A549 (cell line): ENCODE measurements around the gene MYRFL.

Source experiments
- CTCF ChIP-seq: fragments of >200 bp; sonication (Bioruptor Twin); formaldehyde crosslinking; IDR thresholded peaks from 3 replicates; pipeline ENCODE4 v1.5.1; 2016
- ESRRA ChIP-seq: fragments of 150-350 bp; IDR thresholded peaks from 2 replicates; pipeline ENCODE4 v1.6.1; 2014; ENCODE audit warnings: mild to moderate bottlenecking, low read length, borderline replicate concordance

GRCh38 chr12:70007687-70008086 lies 182.7 kb downstream of the MYRFL start:
- no peak for TF ChIP-seq CTCF
- TF ChIP-seq ESRRA: no peak
